ENCODE data around the gene COLGALT1. TPM values are rescaled to one million over a fixed set of nuclear protein-coding genes. Genes with fewer than 3 reads are reported as not detected.
A peak's percentile ranks its signal among the peaks of the same experiment; 100 is the strongest.

COLGALT1 gene
- total and polyA plus RNA-seq, 2 of the 8 experiments (the other 6 are each of a cell fraction or from before 2014, with no cell fraction given), result 44.7 to 58.1 TPM

DNA sequence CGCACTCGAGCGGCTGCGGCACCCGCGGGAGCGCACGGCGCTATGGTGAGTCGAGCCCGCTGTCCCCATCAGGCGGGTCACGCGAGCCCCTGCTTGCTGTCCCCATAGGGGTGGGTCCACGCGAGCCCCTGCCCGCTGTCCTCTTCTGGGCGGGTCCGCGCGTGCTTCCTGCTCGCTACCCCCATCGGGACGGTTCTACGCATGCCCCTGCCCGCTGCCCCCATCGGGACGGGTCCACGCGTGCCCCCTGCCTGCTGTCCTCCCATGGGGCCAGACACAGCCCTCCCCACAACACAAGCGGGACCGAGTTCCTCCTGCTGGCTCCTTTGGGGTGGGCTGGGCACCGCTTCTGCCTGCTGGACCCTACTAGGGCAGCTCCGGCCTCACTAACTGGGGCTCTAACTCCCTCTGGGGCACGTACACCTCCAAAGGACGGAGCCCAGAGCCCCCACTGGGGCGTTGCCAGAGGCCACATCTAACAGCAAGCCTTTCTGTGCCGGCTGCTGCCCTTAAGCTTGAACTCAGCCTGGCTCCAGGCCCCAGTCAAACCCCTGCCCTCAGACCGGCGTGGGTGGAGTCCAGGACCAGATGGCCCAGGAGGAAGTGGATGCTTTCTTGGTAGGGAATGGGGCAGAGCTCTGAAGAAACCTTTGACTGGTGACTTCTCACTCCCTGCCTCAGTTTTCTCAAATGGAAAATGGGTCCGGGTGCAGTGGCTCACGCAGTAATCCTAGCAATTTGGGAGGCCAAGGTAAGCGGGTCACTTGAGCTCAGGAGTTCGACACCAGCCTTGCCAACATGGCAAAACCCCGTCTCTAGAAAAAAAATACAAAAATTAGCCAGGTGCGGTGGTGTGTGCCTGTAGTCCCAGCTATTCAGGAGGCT lies 722 bp downstream of the COLGALT1 start (continued):
- 0 out of 4 replicates have a peak, but pooled peaks of 1 of the 3 experiments have one; percentile 4 for TF ChIP-seq CTCF (IDR thresholded peaks at IDR 0.05; ENCODE audit: control extremely low read depth in 1 of 3, insufficient read depth in 1 of 3, low read depth in 1 of 3, low read length in 3 of 3)
- TF ChIP-seq CTBP2 (IDR thresholded peaks at IDR 0.05; ENCODE audit: borderline replicate concordance, insufficient read depth, insufficient read length, low read length), result no peak
- TF ChIP-seq CHD2 (IDR thresholded peaks at IDR 0.05; ENCODE audit: low read length), result no peak
- TF ChIP-seq SUZ12 (IDR thresholded peaks at IDR 0.05; ENCODE audit: low read length), result peak; percentile 39; the same call in 1 of the 2 replicates
- no peak for TF ChIP-seq CBX8 (IDR thresholded peaks at IDR 0.05; ENCODE audit: borderline replicate concordance, low read depth, low read length)
- no peak for TF ChIP-seq SP4 (IDR thresholded peaks at IDR 0.05; ENCODE audit: low read length)
- TF ChIP-seq EGR1 (IDR thresholded peaks at IDR 0.05; ENCODE audit: borderline replicate concordance, low read depth, low read length), result no peak
- no peak for TF ChIP-seq NRF1 (IDR thresholded peaks at IDR 0.05; ENCODE audit: low read depth, low read length)
- TF ChIP-seq POU5F1 (IDR thresholded peaks at IDR 0.05; ENCODE audit: low read depth, low read length), result no peak
- no peak for TF ChIP-seq ZNF274 (IDR thresholded peaks at IDR 0.05; ENCODE audit: borderline replicate concordance, extremely low read depth, low read length)
- TF ChIP-seq CEBPB (IDR thresholded peaks at IDR 0.05; ENCODE audit: low read depth, low read length), result no peak
